GM21367 (cell line): ENCODE results near the gene SPIB.
"Not testable (repeated sequence)": the region's sequence is repeated elsewhere in the genome, so short reads cannot be mapped to it uniquely, and the experiment has no call there.

Experiments
- ATAC-seq: cut with Tn5 transposase; IDR thresholded peaks from one replicate; pipeline ENCODE4 v1.9.1; 2021; ENCODE audit not compliant: unreplicated experiment

Gene SPIB

DNA sequence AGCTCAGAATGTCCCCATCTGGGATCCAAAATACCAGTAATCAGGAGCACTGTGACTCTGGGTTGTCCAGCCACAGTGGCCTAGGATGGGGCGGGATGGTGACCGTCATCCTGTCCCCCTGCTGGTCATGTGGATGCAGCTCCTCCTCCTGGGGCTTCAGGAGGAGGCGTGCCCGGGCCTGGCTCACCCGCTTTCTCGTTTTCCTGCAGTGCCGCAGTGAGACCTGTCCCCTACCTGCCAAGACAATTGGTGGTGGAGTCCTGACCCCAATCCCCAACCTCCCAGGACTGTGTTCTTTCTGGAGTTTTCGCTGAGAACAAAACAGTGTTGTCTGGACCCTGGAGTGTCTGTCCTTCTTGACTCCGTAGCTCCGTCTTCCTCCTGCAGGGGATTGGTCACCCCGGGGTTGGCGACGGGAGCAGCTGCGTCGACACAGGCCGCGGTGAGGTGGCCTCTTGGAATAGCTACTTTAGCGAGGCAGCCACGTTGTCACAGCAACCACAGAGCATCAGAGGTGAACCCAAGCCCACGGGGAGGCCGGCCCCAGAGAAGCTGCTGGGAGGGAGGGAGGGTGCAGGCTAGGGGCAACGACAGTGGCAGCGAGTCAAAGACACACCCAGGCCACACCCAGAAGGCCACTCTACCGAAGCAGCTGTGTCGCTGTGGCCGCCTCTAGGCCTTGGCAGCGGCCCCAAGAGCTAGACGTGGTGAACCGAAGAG, 47.4 kb downstream of the SPIB start:
- no peak for ATAC-seq

DNA sequence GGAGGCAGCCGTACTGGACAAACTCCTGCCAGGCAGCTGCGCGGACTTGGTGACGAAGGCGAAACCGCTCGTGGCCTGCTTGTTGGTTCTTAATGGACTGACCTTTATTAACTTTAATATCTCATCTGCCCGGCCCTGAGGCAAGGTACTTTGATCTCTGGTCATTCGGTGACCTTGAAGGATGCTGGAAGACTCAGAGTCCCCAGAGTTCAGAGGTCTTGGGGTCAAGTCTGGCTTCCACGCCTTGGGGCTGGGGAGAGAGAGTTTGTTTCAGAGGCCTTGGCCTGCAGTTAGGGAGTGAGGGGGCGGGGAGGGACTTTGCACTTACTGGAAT, 47.9 kb downstream of the SPIB start:
- no peak for ATAC-seq

DNA sequence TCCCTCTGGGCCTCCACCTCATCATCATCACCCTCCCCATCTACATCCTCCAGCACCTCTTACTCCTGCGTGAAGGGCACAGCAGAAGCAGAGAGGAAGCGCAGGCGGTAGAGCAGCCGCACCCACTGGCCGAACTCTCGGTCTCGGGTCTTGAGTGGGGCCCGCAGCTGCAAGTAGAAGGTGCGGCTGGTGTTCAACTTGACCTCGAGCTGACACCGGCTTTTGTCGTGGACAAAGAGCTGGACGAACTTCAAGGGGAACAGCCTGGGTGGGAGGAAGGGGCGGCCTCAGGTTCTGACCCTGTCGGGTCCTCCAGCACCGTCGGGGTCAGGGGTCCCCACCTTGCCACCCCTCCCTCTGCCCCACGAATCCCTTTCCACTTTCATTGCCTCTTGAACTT, 48.8 kb downstream of the SPIB start:
- no peak for ATAC-seq

DNA sequence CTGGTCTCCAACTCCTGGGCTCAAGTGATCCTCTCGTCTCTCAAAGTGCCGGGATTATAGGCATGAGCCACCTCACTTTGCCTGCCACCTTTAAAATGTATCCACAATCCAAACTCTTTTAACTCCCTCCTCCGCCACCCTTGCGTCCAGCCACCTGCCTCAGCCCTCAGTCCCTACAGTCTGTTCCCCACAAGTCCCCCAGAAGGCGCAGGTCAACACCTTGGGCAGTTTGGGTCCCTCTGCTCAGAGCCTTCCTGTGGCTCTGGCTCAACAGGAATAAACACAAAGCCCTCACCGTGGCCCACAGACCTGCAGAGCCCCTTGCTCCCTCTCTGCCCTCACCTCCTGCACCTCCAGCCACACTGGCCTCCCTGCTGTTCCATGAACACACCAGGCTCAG, 50.1 kb downstream of the SPIB start:
- no peak for ATAC-seq

DNA sequence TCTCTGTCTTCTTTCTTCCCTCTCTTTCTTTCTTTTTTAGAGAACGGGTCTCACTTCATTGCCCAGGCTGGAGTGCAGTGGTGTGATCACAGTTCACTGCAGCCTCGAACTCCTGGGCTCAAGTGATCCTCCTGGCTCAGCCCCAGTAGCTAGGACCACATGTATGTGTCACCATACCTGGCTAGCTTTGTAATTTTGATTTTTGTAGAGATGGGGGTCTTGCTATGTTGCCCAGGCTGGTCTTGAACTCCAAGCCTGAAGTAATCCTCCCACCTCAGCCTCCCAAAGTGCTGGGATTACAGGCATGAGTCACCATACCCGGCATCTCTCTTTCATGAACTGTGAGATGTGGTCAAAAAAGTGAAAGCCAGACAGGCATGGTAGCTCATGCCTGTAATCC, 54.6 kb downstream of the SPIB start:
- ATAC-seq: not testable (repeated sequence)

DNA sequence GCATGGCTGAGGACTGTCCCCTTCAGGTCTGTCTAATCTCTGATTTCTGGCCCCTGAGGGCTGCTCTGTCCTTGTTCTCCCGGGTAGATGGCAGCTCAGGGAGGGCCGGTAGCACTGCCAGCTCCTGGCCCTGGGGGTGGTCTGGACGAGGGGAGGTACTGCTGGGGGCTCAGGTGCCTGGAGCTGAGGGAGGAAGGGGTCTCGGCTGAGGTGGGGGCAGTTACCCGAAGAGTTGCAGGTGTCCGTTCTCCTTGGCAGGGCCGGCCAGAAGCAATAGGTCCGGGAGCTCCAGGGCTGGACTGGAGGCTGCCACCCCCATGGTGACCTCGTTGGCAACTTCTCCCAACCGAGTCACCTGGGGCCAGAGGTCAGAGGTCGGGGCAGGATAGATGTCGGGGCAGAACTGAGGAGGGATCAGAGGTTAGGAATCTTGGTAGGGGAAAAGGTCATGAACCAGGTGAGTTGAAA, 56.4 kb downstream of the SPIB start:
- no peak for ATAC-seq

DNA sequence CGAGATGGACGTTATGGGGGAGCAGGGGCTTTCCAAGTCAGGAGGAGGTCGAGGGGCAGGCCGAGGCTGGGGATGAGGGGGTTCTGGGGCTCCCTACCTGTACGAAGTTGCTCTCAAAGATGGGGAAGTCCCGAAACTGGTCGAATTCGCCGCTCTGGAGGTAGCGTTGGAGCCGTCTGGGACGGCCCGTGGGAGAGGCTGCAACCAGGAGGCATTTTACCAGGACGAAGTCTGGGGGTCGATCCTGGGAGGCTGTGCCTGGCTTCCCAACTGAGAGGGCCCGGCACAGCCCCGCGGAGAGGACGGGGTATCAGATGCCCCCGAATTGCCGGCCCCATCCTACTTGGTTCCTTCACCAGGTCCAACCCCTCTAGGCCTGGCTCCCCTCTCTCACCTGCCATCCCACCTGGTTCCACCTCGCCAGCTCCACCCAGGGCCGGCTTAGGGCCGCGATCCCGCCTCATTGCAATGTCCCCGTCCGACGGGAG, 57.0 kb downstream of the SPIB start:
- no peak for ATAC-seq

DNA sequence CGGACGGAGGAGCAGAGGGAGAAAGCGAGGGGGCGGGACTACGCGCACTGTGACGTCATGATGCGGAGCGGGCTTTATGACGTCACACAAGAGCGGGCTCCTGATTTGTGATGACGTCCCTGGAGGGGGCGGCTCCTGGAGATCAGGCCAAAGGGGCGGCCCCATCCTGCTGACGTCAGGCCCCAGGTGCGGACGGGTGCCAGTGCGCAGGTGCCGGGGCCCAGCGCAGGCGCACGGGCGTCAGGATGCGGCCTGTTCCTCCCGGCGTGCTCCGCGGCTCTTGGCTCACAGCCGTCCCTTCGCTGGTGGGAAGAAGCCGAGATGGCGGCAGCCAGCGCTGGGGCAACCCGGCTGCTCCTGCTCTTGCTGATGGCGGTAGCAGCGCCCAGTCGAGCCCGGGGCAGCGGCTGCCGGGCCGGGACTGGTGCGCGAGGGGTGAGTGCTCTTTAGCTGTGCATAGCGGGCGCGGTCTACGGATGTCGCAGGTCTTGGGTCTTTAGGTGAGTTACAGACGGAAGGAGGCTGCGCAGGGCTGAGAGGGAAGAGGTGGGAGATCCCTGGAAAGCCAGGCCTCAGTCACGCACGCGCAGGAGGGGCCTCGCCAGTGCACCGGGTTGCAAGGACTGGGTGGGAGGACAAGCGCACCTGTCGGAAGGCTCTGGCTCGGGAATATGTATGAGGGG, 57.6 kb downstream of the SPIB start, which contains the start of the genes EMC10 and GARIN5A:
EMC10 (plus strand) TSS at position 284 of the 683 bp plus-strand sequence; CDS start at position 322, 38 bp downstream.
GARIN5A (minus strand) TSS at position 625 of the 683 bp plus-strand sequence; CDS start at position 165, 460 bp downstream.
- ATAC-seq: peak; percentile 57

DNA sequence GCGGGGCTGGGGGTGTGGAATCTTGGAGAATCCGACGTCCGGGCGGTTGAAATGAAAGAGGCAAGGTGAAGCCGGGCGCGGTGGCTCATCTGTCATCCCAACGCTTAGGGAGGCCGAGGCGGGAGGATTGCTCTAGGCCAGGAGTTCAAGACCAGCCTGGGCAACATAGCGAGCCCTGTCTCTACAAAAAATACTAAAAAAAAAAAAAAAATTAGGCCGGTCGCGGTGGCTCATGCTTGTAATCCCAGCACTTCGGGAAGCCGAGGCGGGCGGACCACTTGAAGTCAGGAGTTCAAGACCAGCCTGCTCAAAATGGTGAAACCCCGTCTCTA, 58.1 kb downstream of the SPIB start:
- ATAC-seq: no peak

DNA sequence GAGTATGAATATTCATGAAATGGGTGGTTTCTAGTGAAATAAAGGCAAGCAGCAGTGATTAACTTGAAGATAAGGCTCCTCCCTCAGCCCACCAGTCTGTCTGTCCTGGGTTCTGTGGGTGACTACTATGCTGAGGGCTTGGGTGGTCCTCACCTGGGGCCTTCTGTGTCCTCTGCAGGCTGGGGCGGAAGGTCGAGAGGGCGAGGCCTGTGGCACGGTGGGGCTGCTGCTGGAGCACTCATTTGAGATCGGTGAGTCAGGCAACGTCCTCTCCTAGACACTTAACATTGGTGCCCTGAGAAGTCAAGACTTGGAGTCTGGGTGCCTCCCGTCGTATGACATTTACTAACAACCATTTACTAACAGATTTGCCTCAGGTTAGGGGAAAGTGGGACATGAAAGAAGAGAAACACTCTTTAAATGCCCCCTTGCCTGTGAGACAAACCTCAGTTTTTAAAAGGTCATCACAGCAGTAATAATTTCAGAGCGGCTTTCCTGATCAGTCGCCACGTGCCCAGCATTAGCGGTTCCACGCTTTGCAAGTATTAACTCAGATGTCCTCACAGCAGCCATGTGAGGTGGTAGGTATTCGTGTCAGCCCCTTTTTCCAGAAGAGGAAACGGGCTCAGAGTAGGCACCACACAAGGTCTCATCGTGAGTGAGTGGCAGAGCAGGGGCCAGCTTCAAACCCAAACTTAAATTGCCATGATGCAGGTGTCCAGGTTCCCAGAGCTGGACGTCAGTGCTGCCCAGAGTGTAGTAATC, 59.2 kb downstream of the SPIB start:
- ATAC-seq: no peak

DNA sequence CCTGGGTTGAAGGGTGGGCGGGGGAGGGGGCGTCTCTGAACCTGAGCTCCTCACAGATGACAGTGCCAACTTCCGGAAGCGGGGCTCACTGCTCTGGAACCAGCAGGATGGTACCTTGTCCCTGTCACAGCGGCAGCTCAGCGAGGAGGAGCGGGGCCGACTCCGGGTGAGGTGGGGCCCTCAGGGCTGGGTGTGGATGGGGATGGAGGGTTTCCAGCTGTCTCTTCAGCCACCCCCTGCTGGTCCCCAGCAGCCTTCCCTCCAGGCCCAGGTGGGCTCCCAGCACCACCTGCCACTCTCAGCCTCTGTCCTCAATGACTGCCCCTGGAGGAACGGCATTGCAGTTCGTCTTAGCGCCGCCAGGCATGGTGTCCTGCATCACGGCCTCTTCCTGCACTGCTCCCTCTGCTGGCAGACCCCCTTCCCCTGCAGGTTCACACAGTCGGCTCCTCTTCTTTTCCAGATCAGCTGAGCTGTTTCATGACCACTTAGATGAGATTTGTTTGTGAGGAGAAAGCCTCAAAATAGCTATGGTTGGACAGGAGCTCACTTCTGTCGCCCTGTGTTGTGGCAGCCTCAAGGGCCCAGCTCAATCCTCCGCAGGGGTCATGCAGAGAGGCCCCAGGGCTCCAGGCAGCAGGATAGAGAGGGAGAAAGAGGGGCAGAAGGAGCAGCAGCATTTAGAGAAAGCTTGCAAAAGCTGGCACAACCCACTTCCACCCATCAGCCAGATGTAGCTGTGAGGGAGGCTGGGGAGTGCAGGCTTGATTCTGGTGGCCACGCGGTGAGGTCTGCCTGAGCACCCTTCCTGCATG, 60.4 kb downstream of the SPIB start:
- ATAC-seq: no peak

DNA sequence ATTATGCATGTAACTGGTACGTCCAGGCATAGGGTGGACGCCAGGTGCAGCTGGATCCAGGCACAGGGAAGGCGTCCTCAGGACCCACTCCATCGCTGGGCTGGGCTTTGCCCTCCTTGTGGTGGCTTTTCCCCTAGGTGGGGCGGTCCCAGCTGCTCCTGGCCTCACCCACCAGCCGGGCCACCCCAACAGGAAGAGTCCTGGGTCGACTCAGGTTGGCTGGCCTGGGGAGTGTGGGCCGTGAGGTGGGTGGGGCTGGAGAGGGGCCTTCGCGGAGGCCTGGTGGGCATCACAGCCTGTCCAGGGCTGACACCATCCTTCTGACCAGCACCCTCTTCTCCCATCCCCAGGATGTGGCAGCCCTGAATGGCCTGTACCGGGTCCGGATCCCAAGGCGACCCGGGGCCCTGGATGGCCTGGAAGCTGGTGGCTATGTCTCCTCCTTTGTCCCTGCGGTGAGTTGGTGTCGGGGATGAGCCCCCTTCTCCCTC, 61.1 kb downstream of the SPIB start:
- no peak for ATAC-seq

DNA sequence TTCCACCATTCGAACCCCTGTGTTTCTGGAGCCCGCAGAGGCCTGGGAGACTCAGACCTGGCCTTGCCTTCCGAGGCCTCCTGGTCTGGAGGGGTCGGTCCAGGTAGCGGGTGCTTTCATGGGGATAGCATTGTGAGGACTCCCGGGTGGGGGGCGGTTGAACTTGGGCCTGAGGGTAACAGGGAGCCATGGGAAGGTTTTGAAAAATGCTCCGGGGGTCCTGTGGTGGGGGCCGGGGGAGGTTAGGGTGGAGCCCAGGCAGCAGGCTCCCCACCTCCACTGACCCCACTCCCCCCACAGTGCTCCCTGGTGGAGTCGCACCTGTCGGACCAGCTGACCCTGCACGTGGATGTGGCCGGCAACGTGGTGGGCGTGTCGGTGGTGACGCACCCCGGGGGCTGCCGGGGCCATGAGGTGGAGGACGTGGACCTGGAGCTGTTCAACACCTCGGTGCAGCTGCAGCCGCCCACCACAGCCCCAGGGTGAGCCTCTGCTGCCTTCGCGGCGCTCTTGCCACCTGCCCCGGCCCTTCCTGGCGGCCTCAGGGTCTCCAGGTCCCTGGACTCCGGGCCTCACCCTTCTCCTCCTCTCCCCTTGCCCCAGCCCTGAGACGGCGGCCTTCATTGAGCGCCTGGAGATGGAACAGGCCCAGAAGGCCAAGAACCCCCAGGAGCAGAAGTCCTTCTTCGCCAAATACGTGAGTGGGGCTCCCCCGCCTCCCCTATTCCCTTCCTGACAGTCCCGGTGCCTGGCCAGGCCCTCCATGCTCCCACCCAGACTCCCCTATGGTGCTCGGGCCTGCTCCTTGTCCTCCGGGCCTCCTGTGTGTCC, 61.8 kb downstream of the SPIB start:
- ATAC-seq: no peak
